ENCODE measurements around the gene TNKS2. TPM values are rescaled to one million over a fixed set of nuclear protein-coding genes. Genes with fewer than 3 reads are reported as not detected.

TNKS2 gene
- total and polyA plus RNA-seq, 12 donors = 4.7 to 21.1 (median 14.0) TPM

DNA sequence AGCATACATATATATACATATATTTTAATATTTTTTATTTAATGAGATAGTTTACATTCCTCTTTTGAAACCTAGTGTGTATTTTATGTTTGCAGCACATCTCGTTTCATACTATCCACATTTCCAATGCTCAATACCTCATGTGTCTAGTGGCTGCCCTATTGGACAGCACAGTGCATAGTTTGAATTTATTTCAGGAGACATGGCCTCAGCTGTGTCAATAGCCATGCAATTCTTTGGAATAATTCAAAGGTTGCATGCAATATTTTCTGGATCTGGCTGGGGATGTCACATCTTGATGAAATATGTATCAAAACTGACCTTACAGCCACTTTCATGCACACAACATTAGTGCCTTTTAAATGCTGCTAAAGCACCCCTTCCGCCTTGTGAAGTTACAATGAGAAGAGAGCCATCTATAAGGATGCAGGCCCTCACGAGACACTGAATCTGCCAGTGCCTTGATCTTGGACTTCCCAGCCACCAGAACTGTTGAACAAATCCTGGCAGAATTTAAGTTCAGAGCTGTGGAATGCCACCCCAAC lies 98.1 kb downstream of the TNKS2 start:
- ATAC-seq (no peak), DNase-seq (no peak)
- peaks cover 0 to under 1% (median 0%) of the 10 kb centered on the region in 9 donors for H3K4me1 ChIP-seq
- no peak overlapping the region for H3K4me3 ChIP-seq
- TF ChIP-seq CTCF (IDR thresholded peaks at IDR 0.05) = no peak
- H3K27ac ChIP-seq = no peak overlapping the region
- no peaks in the 10 kb centered on the region for H3K9me3 ChIP-seq
- WGBS, 2 donors = 90 to 95% methylated on average over 3 of the region's 3 CpGs
- no peaks in the 10 kb centered on the region for H3K36me3 ChIP-seq
- intact Hi-C loops (cut with DNase I) = no loop called here
- no peaks in the 10 kb centered on the region for H3K27me3 ChIP-seq

DNA sequence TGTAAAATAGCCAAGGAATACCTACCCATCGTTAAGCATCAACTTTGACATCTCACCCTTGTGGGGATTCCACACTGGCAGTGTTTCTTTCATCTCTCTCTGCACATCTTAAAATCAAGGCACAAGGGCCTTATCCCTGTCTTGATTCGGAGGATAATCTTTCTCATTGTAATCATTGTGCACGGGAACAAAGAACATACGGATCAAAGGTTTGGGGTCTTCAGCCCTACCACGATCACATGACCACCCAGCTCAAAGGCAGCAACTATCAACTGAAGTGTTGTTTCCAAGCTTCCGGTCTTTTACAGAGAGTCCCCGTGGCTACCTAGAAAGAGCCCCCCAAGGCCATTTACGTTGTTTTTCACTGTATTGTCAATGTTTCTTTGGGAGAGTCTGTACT lies 99.2 kb downstream of the TNKS2 start:
- TF ChIP-seq CTCF (IDR thresholded peaks at IDR 0.05) = no peak
- Histone ChIP-seq H3K36me3 (no peaks in the 10 kb centered on the region), H3K27me3 (no peaks in the 10 kb centered on the region), H3K4me3 (no peak overlapping the region), H3K9me3 (no peaks in the 10 kb centered on the region), H3K27ac (no peak overlapping the region), H3K4me1 (peaks cover 0 to 12% (median 0%) of the 10 kb centered on the region in 9 donors)
- DNase-seq = no peak
- intact Hi-C loops (cut with DNase I) = no loop called here
- ATAC-seq = no peak
- WGBS, 2 donors = 66 to 70% methylated on average over 8 of the region's 8 CpGs

DNA sequence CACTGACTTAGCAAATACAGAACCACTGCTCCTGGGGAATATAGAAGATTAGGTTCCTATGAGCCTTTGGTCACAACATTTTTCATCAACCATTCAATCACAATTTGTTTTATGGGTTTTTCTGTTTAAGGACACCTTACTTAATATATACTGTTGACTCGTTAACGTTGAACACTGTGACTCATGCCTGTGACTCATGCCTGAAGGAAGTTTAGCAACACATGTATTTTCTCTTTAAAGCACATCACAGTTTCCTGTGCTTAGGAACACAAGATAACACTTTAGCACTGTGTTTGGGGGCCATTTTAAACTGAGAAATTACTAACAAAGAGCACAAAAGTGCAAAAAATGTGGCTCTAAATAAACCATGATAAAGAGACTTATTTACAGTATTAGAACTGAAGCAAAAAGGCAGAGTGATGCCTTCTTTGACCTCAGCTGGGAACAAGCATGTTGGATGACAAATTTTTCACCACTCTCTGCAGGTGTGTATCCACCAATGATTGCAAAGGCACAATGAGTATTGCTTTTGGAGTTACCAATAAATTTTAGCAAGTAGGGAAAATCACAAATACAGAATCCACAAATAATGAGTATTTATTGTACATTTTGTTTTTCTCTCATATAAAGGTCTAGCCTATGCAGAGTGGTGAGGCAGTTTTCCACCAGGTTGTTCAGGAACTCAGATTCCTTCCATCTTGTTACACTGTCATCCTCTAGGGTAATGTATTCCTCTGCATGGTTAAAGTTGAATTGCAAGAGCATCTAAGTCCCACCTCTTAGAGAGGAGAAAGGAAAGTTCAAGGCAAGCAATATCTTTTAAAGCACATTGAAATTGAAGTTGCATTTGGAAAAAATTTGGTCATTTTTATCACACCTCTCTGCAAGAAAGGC lies 103.8 kb downstream of the TNKS2 start:
- Histone ChIP-seq H3K9me3 (no peaks in the 10 kb centered on the region), H3K36me3 (peaks cover 0 to 4% (median 0%) of the 10 kb centered on the region in 9 donors), H3K27ac (peak overlapping the region in 1 of 10 donors; percentile 74), H3K27me3 (no peaks in the 10 kb centered on the region), H3K4me3 (no peak overlapping the region), H3K4me1 (peaks cover 0 to 14% (median 0%) of the 10 kb centered on the region in 9 donors)
- peak in 5 of 8 donors; percentile 16 to 83 (median 50) for ATAC-seq
- TF ChIP-seq CTCF (IDR thresholded peaks at IDR 0.05) = no peak
- WGBS, 2 donors = 23 to 27% methylated on average over 2 of the region's 2 CpGs
- intact Hi-C loops (cut with DNase I) = loop anchor here in 1 of 10 donors (10.0 kb wide), 1 partner anchor 107 kb away; the partner anchor contains the start of gene TNKS2
- no peak for DNase-seq

DNA sequence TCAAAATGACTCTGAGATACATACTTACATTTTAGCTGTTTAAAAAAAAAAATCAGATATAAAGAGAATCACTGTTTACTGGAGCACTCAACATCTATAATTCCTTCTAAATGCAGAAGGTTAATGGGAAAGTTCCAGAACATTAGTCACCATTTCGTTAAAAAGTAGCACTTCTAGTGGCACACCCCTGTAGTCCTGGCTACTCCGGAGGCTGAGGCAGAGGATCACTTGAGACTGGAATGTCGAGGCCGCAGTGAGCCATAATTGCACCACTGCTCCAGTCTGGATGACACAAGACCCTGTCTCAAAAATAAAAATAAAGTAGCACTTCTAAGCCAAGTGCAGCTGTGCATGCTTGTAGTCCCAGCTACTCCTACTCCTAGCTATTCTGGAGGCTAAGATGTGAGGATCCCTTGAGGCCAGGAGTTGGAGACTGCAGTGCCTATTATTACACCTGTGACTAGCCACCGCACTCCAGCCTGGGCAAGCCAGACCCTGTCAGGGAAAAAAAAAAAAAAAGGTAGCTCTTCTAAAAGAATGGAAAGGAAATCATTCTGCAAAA lies 108.9 kb downstream of the TNKS2 start:
- ATAC-seq (no peak), DNase-seq (no peak)
- WGBS, 2 donors = 89 to 90% methylated on average over 5 of the region's 5 CpGs
- no peak for TF ChIP-seq CTCF (IDR thresholded peaks at IDR 0.05)
- peaks cover 0 to 23% (median 12%) of the 10 kb centered on the region in 9 donors for H3K4me1 ChIP-seq
- H3K36me3 ChIP-seq = peaks cover 0 to 4% (median 0%) of the 10 kb centered on the region in 9 donors
- H3K27me3 ChIP-seq = no peaks in the 10 kb centered on the region
- intact Hi-C loops (cut with DNase I) = loop anchor here in 4 of 10 donors (5.0 to 10.0 kb wide), 3 partner anchors 110 to 150 kb away; partner anchors contain the start of gene TNKS2 (in 2 of the 4)
- peak overlapping the region in 3 of 10 donors; percentile 69 to 80 (median 71) for H3K4me3 ChIP-seq
- H3K27ac ChIP-seq = no peak overlapping the region
- H3K9me3 ChIP-seq = no peaks in the 10 kb centered on the region

Measured in heart right ventricle (tissue), 16 donors.